HEK293 (cell line): ENCODE results near the gene MYO5C.

Source experiments
- BCL11A ChIP-seq: fragments of 450-650 bp; formaldehyde crosslinking; IDR thresholded peaks from 2 replicates; pipeline ENCODE4 v1.5.1; 2016; ENCODE audit warnings: low read depth, missing biosample characterization, missing genetic modification characterization
- CTCF ChIP-seq: fragments of 450-650 bp; formaldehyde crosslinking; IDR thresholded peaks from 2 replicates; pipeline ENCODE4 v1.5.1; 2016; ENCODE audit warnings: missing biosample characterization, missing genetic modification characterization
- PRDM10 ChIP-seq: fragments of 450-650 bp; formaldehyde crosslinking; IDR thresholded peaks from 2 replicates; pipeline ENCODE4 v1.5.1; 2016; ENCODE audit warnings: missing biosample characterization, missing genetic modification characterization
- REPIN1 ChIP-seq: fragments of 450-650 bp; formaldehyde crosslinking; IDR thresholded peaks from 2 replicates; pipeline ENCODE4 v1.5.1; 2017; ENCODE audit warnings: missing biosample characterization, missing genetic modification characterization, low read depth
- TCF7L2 ChIP-seq: IDR thresholded peaks from 2 replicates; pipeline ENCODE4 v1.6.1; 2011; ENCODE audit warnings: low read depth, mild to moderate bottlenecking, inconsistent platforms, low read length, moderate library complexity, borderline replicate concordance
- ZNF112 ChIP-seq: fragments of 450-650 bp; formaldehyde crosslinking; IDR thresholded peaks from 2 replicates; pipeline ENCODE4 v1.5.0; 2017; ENCODE audit warnings: missing biosample characterization, missing genetic modification characterization
- ZNF133 ChIP-seq: fragments of 450-650 bp; formaldehyde crosslinking; IDR thresholded peaks from 2 replicates; pipeline ENCODE4 v1.5.1; 2016; ENCODE audit warnings: missing biosample characterization, missing genetic modification characterization
- ZNF530 ChIP-seq: fragments of 450-650 bp; formaldehyde crosslinking; IDR thresholded peaks from 2 replicates; pipeline ENCODE4 v1.5.1; 2016; ENCODE audit warnings: low read depth, missing biosample characterization, missing genetic modification characterization
- ZNF785 ChIP-seq: fragments of 450-650 bp; formaldehyde crosslinking; IDR thresholded peaks from 2 replicates; pipeline ENCODE4 v1.5.1; 2016; ENCODE audit warnings: missing biosample characterization, missing genetic modification characterization
- ZNF837 ChIP-seq: fragments of 450-650 bp; formaldehyde crosslinking; IDR thresholded peaks from 2 replicates; pipeline ENCODE4 v1.5.1; 2016; ENCODE audit warnings: missing biosample characterization, missing genetic modification characterization

GRCh38 chr15:52220937-52221660, 74.5 kb downstream of the MYO5C start:
- TF ChIP-seq ZNF530 (tag by site-specific recombination) (no peak), REPIN1 (tag by site-specific recombination) (no peak), CTCF (tag by site-specific recombination) (no peak), ZNF133 (no peak), TCF7L2 (no peak), ZNF837 (tag by site-specific recombination) (no peak), ZNF112 (tag by site-specific recombination) (no peak), PRDM10 (tag by site-specific recombination) (no peak), ZNF785 (tag by site-specific recombination) (no peak), BCL11A (tag by site-specific recombination) (no peak)
